ENCODE data around the gene TJAP1.

The TJAP1 gene

DNA sequence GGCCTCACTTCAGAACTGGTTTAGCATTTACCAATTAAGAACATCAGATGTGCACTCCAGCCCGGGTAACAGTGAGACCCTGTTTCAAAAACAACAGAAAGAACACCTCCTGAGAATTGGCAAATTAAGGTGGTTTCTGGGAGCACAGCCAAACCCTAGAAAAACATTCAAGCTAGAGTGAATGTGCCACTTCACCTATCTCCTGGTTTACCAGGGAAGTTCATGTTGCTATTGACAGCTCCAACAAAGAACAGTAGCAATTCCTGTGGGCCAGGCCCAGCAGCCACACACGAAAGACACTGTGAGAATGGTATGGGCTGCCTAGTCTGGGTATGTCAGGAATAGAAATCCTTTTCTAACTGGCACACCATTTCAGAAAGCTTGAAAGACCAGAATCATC lies 44.5 kb downstream of the TJAP1 start:
- Histone ChIP-seq H3K4me3 (replicated peaks; ENCODE audit: insufficient read depth, low read length) (no peak overlapping the region), H3K27ac (replicated peaks) (no peak overlapping the region), H3K27me3 (ENCODE audit: insufficient read depth, poor library complexity, severe bottlenecking) (no peaks in the 10 kb centered on the region)
- no peak for DNase-seq (ENCODE audit: low read depth in 1 of 2, low spot score in 1 of 2)
- no peak for TF ChIP-seq POLR2AphosphoS5 (IDR thresholded peaks at IDR 0.05; ENCODE audit: low read depth)
- TF ChIP-seq, protein P1, sequence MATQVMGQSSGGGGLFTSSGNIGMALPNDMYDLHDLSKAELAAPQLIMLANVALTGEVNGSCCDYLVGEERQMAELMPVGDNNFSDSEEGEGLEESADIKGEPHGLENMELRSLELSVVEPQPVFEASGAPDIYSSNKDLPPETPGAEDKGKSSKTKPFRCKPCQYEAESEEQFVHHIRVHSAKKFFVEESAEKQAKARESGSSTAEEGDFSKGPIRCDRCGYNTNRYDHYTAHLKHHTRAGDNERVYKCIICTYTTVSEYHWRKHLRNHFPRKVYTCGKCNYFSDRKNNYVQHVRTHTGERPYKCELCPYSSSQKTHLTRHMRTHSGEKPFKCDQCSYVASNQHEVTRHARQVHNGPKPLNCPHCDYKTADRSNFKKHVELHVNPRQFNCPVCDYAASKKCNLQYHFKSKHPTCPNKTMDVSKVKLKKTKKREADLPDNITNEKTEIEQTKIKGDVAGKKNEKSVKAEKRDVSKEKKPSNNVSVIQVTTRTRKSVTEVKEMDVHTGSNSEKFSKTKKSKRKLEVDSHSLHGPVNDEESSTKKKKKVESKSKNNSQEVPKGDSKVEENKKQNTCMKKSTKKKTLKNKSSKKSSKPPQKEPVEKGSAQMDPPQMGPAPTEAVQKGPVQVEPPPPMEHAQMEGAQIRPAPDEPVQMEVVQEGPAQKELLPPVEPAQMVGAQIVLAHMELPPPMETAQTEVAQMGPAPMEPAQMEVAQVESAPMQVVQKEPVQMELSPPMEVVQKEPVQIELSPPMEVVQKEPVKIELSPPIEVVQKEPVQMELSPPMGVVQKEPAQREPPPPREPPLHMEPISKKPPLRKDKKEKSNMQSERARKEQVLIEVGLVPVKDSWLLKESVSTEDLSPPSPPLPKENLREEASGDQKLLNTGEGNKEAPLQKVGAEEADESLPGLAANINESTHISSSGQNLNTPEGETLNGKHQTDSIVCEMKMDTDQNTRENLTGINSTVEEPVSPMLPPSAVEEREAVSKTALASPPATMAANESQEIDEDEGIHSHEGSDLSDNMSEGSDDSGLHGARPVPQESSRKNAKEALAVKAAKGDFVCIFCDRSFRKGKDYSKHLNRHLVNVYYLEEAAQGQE (IDR thresholded peaks at IDR 0.05; ENCODE audit: insufficient replicate concordance, low read depth): no peak
- TF ChIP-seq, protein P2, sequence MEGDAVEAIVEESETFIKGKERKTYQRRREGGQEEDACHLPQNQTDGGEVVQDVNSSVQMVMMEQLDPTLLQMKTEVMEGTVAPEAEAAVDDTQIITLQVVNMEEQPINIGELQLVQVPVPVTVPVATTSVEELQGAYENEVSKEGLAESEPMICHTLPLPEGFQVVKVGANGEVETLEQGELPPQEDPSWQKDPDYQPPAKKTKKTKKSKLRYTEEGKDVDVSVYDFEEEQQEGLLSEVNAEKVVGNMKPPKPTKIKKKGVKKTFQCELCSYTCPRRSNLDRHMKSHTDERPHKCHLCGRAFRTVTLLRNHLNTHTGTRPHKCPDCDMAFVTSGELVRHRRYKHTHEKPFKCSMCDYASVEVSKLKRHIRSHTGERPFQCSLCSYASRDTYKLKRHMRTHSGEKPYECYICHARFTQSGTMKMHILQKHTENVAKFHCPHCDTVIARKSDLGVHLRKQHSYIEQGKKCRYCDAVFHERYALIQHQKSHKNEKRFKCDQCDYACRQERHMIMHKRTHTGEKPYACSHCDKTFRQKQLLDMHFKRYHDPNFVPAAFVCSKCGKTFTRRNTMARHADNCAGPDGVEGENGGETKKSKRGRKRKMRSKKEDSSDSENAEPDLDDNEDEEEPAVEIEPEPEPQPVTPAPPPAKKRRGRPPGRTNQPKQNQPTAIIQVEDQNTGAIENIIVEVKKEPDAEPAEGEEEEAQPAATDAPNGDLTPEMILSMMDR (IDR thresholded peaks at IDR 0.05; ENCODE audit: insufficient read depth, low read length): no peak
- TF ChIP-seq GABPA (IDR thresholded peaks at IDR 0.05; ENCODE audit: low read depth): no peak

DNA sequence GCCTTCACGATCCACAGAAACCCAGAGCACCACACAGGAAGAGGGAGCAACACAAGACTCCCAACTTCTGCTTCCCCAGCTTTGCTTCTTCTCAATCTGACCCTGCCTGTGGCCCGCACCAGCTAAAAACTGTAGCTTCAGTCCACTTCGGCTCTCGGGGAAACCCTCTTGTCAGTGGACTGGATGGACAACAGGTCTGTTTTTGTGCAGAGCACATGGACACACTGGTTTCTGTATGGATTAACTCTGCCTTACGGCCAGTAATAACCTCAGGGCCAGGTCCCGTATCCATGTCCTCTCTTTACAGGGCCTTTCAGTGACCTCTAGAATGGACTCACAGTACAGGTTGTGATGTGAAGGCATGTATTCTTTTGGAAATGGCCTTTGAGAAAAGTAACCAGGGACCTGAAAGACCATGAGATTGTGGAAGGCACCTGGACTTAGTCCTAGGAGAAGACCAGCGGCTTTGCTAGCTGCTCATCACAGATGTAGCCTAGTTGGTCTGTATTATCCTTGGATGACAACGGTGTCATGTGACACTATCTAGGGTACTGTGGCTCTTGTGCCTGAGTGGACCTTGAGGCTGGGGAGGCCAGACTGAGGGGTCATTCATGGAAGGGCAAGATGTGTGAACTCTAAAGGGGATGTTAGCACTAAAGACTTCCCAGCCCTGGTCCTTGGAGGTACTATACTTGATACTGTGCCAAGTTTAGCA lies 45.3 kb downstream of the TJAP1 start:
- DNase-seq (ENCODE audit: low read depth in 1 of 2, low spot score in 1 of 2): no peak
- no peak for TF ChIP-seq GABPA (IDR thresholded peaks at IDR 0.05; ENCODE audit: low read depth)
- TF ChIP-seq, protein P1 (IDR thresholded peaks at IDR 0.05; ENCODE audit: insufficient replicate concordance, low read depth): no peak
- TF ChIP-seq SPI1 (IDR thresholded peaks at IDR 0.05; ENCODE audit: borderline replicate concordance, low read depth): no peak
- TF ChIP-seq, protein P2 (IDR thresholded peaks at IDR 0.05; ENCODE audit: insufficient read depth, low read length): no peak
- no peak; the same call in none of the 2 replicates for TF ChIP-seq POLR2AphosphoS5 (IDR thresholded peaks at IDR 0.05; ENCODE audit: low read depth)
- no peak overlapping the region for H3K4me3 ChIP-seq (replicated peaks; ENCODE audit: insufficient read depth, low read length)
- no peak overlapping the region for H3K27ac ChIP-seq (replicated peaks)
- H3K27me3 ChIP-seq (ENCODE audit: insufficient read depth, poor library complexity, severe bottlenecking): no peaks in the 10 kb centered on the region

DNA sequence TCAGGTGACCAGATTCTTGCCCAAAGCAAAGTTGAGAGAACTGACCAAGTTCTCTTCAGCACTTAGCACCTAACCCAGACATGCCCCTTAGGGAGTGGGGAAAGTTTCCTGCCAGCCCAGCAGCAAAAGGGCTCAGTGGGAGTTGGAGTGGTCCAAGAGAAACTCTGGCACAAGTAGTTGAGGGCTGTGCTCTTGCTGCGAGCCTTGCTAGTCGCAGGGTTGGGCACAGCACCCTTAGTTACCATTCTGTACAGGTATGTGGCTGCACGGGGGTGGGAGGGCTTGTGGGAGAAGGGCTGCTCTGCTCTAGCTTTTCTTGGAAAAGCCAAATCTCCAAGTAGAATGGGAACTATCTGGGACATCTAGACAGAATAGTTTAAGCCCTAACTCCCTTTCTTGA lies 45.9 kb downstream of the TJAP1 start:
- TF ChIP-seq, protein P2 (IDR thresholded peaks at IDR 0.05; ENCODE audit: insufficient read depth, low read length): no peak
- peak; percentile 60; the same call in 1 of the 2 replicates for TF ChIP-seq POLR2AphosphoS5 (IDR thresholded peaks at IDR 0.05; ENCODE audit: low read depth)
- Histone ChIP-seq H3K27ac (replicated peaks) (no peak overlapping the region), H3K27me3 (ENCODE audit: insufficient read depth, poor library complexity, severe bottlenecking) (no peaks in the 10 kb centered on the region), H3K4me3 (replicated peaks; ENCODE audit: insufficient read depth, low read length) (no peak overlapping the region)
- no peak for DNase-seq (ENCODE audit: low read depth in 1 of 2, low spot score in 1 of 2)

DNA sequence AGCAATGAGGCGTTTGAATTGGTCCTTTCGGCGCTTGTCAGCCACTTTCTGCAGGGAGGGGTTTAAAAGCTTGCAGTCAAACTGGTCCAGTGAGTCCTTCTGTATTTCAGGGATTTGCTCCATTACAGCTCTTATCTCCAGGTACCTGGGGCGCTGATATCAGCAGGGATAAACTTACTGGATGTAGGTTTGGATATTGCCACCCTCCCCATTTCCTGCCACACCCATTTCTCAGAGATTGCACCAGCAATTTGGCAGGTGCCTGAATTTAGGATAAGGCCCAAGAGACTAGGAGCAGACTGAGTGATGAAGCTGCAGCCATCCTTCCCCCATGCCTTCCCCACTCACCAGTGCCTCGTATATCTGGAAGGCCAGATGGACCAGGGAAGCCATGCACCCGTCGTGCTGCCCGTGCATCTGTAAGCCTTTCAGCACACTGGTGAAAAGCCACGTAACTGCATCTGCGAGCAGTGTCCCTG lies 47.2 kb downstream of the TJAP1 start:
- no peak overlapping the region for H3K27ac ChIP-seq (replicated peaks)
- DNase-seq (ENCODE audit: low read depth in 1 of 2, low spot score in 1 of 2): no peak
- TF ChIP-seq, protein P1 (IDR thresholded peaks at IDR 0.05; ENCODE audit: insufficient replicate concordance, low read depth): no peak
- TF ChIP-seq POLR2AphosphoS5 (IDR thresholded peaks at IDR 0.05; ENCODE audit: low read depth) (no peak), SPI1 (IDR thresholded peaks at IDR 0.05; ENCODE audit: borderline replicate concordance, low read depth) (no peak), GABPA (IDR thresholded peaks at IDR 0.05; ENCODE audit: low read depth) (no peak)
- TF ChIP-seq, protein P2 (IDR thresholded peaks at IDR 0.05; ENCODE audit: insufficient read depth, low read length): no peak
- no peak overlapping the region for H3K4me3 ChIP-seq (replicated peaks; ENCODE audit: insufficient read depth, low read length)
- no peaks in the 10 kb centered on the region for H3K27me3 ChIP-seq (ENCODE audit: insufficient read depth, poor library complexity, severe bottlenecking)

Data from HL-60 (cell line).